Right atrium auricular region (tissue), 2 donors: ENCODE data around the gene ADCY1. TPM values are rescaled to one million over a fixed set of nuclear protein-coding genes. Genes with fewer than 3 reads are reported as not detected.

Experiments
- DNase-seq: peaks from one replicate; pipeline ENCODE4 v3.0.0-alpha.2; 2019; ENCODE audit warnings: low spot score
- H3K27ac ChIP-seq, 2 donors: fragments of 200-600 bp; sonication (generic); 1 replicate in 1 of 2; 2 replicates in 1 of 2; pipeline ENCODE4 v1.5.1; 2016 to 2019
- H3K27me3 ChIP-seq, 2 donors: fragments of 200-600 bp; sonication (generic); one replicate each; pipeline versions ENCODE4 v1.5.1 to v1.6.0; 2017 to 2019
- H3K36me3 ChIP-seq: fragments of 200-600 bp; sonication (generic); one replicate; pipeline ENCODE4 v1.5.1; 2016
- H3K4me1 ChIP-seq, 2 donors: fragments of 200-600 bp; sonication (generic); one replicate each; pipeline versions ENCODE4 v1.5.1 to v1.6.0; 2017 to 2019
- H3K4me3 ChIP-seq, 2 donors: fragments of 200-600 bp; sonication (generic); 1 replicate in 1 of 2; 2 replicates in 1 of 2; pipeline ENCODE4 v1.5.1; 2017 to 2019; ENCODE audit warnings: mild to moderate bottlenecking in 1 of 2, moderate library complexity in 1 of 2
- H3K9me3 ChIP-seq, 2 donors: fragments of 200-600 bp; sonication (generic); one replicate each; pipeline ENCODE4 v1.5.1; 2019
- CTCF ChIP-seq, 2 donors: fragments of 200-600 bp; sonication (generic); IDR thresholded peaks; one replicate each; pipeline ENCODE4 v1.5.1; 2019; ENCODE audit warnings: antibody characterized with exemption in 2 of 2
- total RNA-seq, 2 donors: library from RNA; depleted of rRNA; stranded (reverse); fragments of >200 nt; gene quantifications; one replicate each; pipeline ENCODE4 v1.1.0, GENCODE V29; 2016

ADCY1 gene
- total RNA-seq, 2 donors from 2014 or later: 2.4 to 3.2 TPM

GRCh38 chr7:45712057-45712689 is 138.0 kb downstream of the ADCY1 start:
- Histone ChIP-seq H3K27me3 (no peaks in the 10 kb centered on the region), H3K36me3 (no peaks in the 10 kb centered on the region), H3K9me3 (no peaks in the 10 kb centered on the region), H3K27ac (no peak overlapping the region), H3K4me3 (no peak overlapping the region), H3K4me1 (peaks cover 0 to 9% of the 10 kb centered on the region in 2 donors)
- TF ChIP-seq CTCF (IDR thresholded peaks at IDR 0.05): no peak
- DNase-seq: no peak

- TF ChIP-seq CTCF (IDR thresholded peaks at IDR 0.05): no peak
- no peak overlapping the region for H3K4me3 ChIP-seq
- DNase-seq: no peak
- no peaks in the 10 kb centered on the region for H3K9me3 ChIP-seq
- H3K27me3 ChIP-seq: no peaks in the 10 kb centered on the region
- no peak overlapping the region for H3K27ac ChIP-seq
- H3K4me1 ChIP-seq: peaks cover 0 to 9% of the 10 kb centered on the region in 2 donors
- no peaks in the 10 kb centered on the region for H3K36me3 ChIP-seq
Observed at GRCh38 chr7:45712872-45713668, 138.9 kb downstream of the ADCY1 start.

GRCh38 chr7:45713669-45714520 is 139.7 kb downstream of the ADCY1 start:
- no peak for DNase-seq
- Histone ChIP-seq H3K36me3 (no peaks in the 10 kb centered on the region), H3K4me1 (peaks cover 0 to 9% of the 10 kb centered on the region in 2 donors), H3K4me3 (no peak overlapping the region), H3K27ac (no peak overlapping the region), H3K9me3 (no peaks in the 10 kb centered on the region), H3K27me3 (no peaks in the 10 kb centered on the region)
- no peak for TF ChIP-seq CTCF (IDR thresholded peaks at IDR 0.05)

GRCh38 chr7:45714521-45714820 is 140.3 kb downstream of the ADCY1 start:
- Histone ChIP-seq H3K36me3 (no peaks in the 10 kb centered on the region), H3K27me3 (no peaks in the 10 kb centered on the region)
- TF ChIP-seq CTCF (IDR thresholded peaks at IDR 0.05): no peak

GRCh38 chr7:45715471-45716352 is 141.5 kb downstream of the ADCY1 start:
- no peak for TF ChIP-seq CTCF (IDR thresholded peaks at IDR 0.05)
- H3K9me3 ChIP-seq: no peaks in the 10 kb centered on the region
- H3K4me1 ChIP-seq: peaks cover 0 to 9% of the 10 kb centered on the region in 2 donors
- H3K36me3 ChIP-seq: no peaks in the 10 kb centered on the region
- H3K27me3 ChIP-seq: no peaks in the 10 kb centered on the region
- no peak overlapping the region for H3K27ac ChIP-seq
- H3K4me3 ChIP-seq: no peak overlapping the region
- DNase-seq: no peak

More at GRCh38 chr7:45714521-45714820, 140.3 kb downstream of the ADCY1 start:
- Histone ChIP-seq H3K9me3 (no peaks in the 10 kb centered on the region), H3K4me1 (peaks cover 0 to 9% of the 10 kb centered on the region in 2 donors), H3K4me3 (no peak overlapping the region), H3K27ac (no peak overlapping the region)
- no peak for DNase-seq
